SK-N-MC (cell line): ENCODE results near the gene TBC1D1.

Experiments used
- EZH2 ChIP-seq: fragments of 200-600 bp; sonication (generic); IDR thresholded peaks from one replicate; pipeline ENCODE4 v1.6.1; 2017; ENCODE audit warnings: antibody characterized with exemption
- FOXP2 ChIP-seq: optimal IDR thresholded peaks from 2 replicates; pipeline ENCODE3; 2011; ENCODE audit warnings: mild to moderate bottlenecking, moderate library complexity; ENCODE audit not compliant: insufficient read depth; ENCODE audit errors: extremely low read length, control extremely low read depth
- POLR2AphosphoS5 ChIP-seq: IDR thresholded peaks from 2 replicates; pipeline ENCODE4 v1.6.1; 2012; ENCODE audit warnings: mild to moderate bottlenecking, low read depth, low read length, borderline replicate concordance

GRCh38 chr4:38162240-38162784 lies 271.4 kb downstream of the TBC1D1 start:
- TF ChIP-seq EZH2, result no peak
- TF ChIP-seq POLR2AphosphoS5, result no peak
- TF ChIP-seq FOXP2, result no peak
